DOHH2 (cell line): Measurements from ENCODE around the gene NEBL.

Experiments
- H3F3A ChIP-seq: fragments of 200-600 bp; sonication (generic), shearing (Covaris generic); 2 replicates; pipeline ENCODE4 v1.6.0; 2016; ENCODE audit warnings: antibody characterized with exemption, mild to moderate bottlenecking; ENCODE audit not compliant: control insufficient read depth, insufficient read depth
- H3K27ac ChIP-seq: fragments of 200-600 bp; sonication (generic); 2 replicates; pipeline ENCODE4 v1.5.1; 2014; ENCODE audit warnings: low read depth, mild to moderate bottlenecking, low read length, moderate library complexity
- H3K27me3 ChIP-seq: fragments of 200-600 bp; sonication (generic); 2 replicates; pipeline ENCODE4 v1.6.1; 2014; ENCODE audit warnings: mild to moderate bottlenecking, low read length, mixed read lengths; ENCODE audit not compliant: control insufficient read depth
- H3K36me3 ChIP-seq: fragments of 200-600 bp; sonication (generic); 2 replicates; pipeline ENCODE4 v1.6.1; 2014; ENCODE audit warnings: mild to moderate bottlenecking, low read length, moderate library complexity, mixed read lengths; ENCODE audit not compliant: control insufficient read depth
- H3K4me1 ChIP-seq: fragments of 200-600 bp; sonication (generic); 2 replicates; pipeline ENCODE4 v1.6.1; 2014; ENCODE audit warnings: mild to moderate bottlenecking, low read length, mixed read lengths; ENCODE audit not compliant: control insufficient read depth
- H3K4me2 ChIP-seq: fragments of 200-600 bp; sonication (generic); 2 replicates; pipeline ENCODE4 v1.6.0; 2014; ENCODE audit warnings: mild to moderate bottlenecking, low read length, moderate library complexity
- H3K4me3 ChIP-seq: fragments of 200-600 bp; sonication (generic); 2 replicates; pipeline ENCODE4 v1.5.1; 2014; ENCODE audit warnings: mild to moderate bottlenecking, low read length, mixed read lengths
- H3K79me2 ChIP-seq: fragments of 200-600 bp; sonication (generic); 2 replicates; pipeline ENCODE4 v1.6.1; 2014; ENCODE audit warnings: mild to moderate bottlenecking, low read length, mixed read lengths; ENCODE audit not compliant: control insufficient read depth
- H3K9me2 ChIP-seq: fragments of 200-600 bp; sonication (generic); replicated peaks from 2 replicates; pipeline ENCODE4 v1.6.1; 2014; ENCODE audit warnings: mild to moderate bottlenecking, low read length, mixed read lengths; ENCODE audit not compliant: control insufficient read depth
- H3K9me3 ChIP-seq: fragments of 200-600 bp; sonication (generic); 2 replicates; pipeline ENCODE4 v1.6.1; 2014; ENCODE audit warnings: antibody characterized with exemption, low read length, mixed read lengths; ENCODE audit not compliant: control insufficient read depth, insufficient read depth
- H4K20me1 ChIP-seq: fragments of 200-600 bp; sonication (generic); 2 replicates; pipeline ENCODE4 v1.6.0; 2014; ENCODE audit warnings: low read depth, mild to moderate bottlenecking, antibody characterized with exemption, low read length, moderate library complexity; ENCODE audit not compliant: control insufficient read depth, insufficient read depth
- CTCF ChIP-seq: fragments of 200-600 bp; sonication (generic); IDR thresholded peaks from one replicate; pipeline ENCODE4 v1.5.1; 2014; ENCODE audit warnings: antibody characterized with exemption, mild to moderate bottlenecking, low read depth, low read length; ENCODE audit not compliant: poor library complexity, severe bottlenecking
- EZH2phosphoT487 ChIP-seq: fragments of 200-600 bp; sonication (generic); IDR thresholded peaks from 2 replicates; pipeline ENCODE4 v1.6.1; 2017; ENCODE audit warnings: borderline replicate concordance, mild to moderate bottlenecking, antibody characterized with exemption, low read length, moderate library complexity, mixed read lengths

The NEBL gene

GRCh38 chr10:20901110-20901509, 4.0 kb upstream of the NEBL start:
- TF ChIP-seq EZH2phosphoT487 (no peak), CTCF (no peak)
- Histone ChIP-seq H4K20me1 (no peaks in the 10 kb centered on the region), H3F3A (no peaks in the 10 kb centered on the region), H3K9me3 (no peaks in the 10 kb centered on the region), H3K4me3 (no peak overlapping the region), H3K36me3 (no peaks in the 10 kb centered on the region), H3K27me3 (no peaks in the 10 kb centered on the region), H3K79me2 (no peaks in the 10 kb centered on the region), H3K4me1 (no peaks in the 10 kb centered on the region), H3K4me2 (no peak overlapping the region), H3K9me2 (no peaks in the 10 kb centered on the region), H3K27ac (no peak overlapping the region)

GRCh38 chr10:20898866-20899535, 1.9 kb upstream of the NEBL start:
- Histone ChIP-seq H3K36me3 (no peaks in the 10 kb centered on the region), H3K4me1 (no peaks in the 10 kb centered on the region), H3K79me2 (no peaks in the 10 kb centered on the region), H3K4me2 (no peak overlapping the region), H4K20me1 (no peaks in the 10 kb centered on the region), H3K27ac (no peak overlapping the region), H3K9me3 (no peaks in the 10 kb centered on the region), H3K9me2 (no peaks in the 10 kb centered on the region), H3K27me3 (no peaks in the 10 kb centered on the region), H3K4me3 (no peak overlapping the region), H3F3A (no peaks in the 10 kb centered on the region)
- TF ChIP-seq EZH2phosphoT487 (no peak), CTCF (no peak)

- TF ChIP-seq CTCF (no peak), EZH2phosphoT487 (no peak)
- Histone ChIP-seq H3K4me1 (peaks cover 17% of the 10 kb centered on the region), H4K20me1 (no peaks in the 10 kb centered on the region), H3F3A (no peaks in the 10 kb centered on the region), H3K27ac (no peak overlapping the region), H3K9me2 (no peaks in the 10 kb centered on the region), H3K4me3 (no peak overlapping the region), H3K36me3 (no peaks in the 10 kb centered on the region), H3K27me3 (no peaks in the 10 kb centered on the region), H3K9me3 (no peaks in the 10 kb centered on the region), H3K79me2 (no peaks in the 10 kb centered on the region), H3K4me2 (no peak overlapping the region)
Measured at GRCh38 chr10:20893297-20893696, 3.8 kb downstream of the NEBL start.
